H1 (cell line): ENCODE measurements around the gene ABCA2.

ENCODE experiments used
- ATF3 ChIP-seq: IDR thresholded peaks from 2 replicates; pipeline ENCODE4 v1.6.1; 2011; ENCODE audit warnings: low read depth, mild to moderate bottlenecking, low read length; ENCODE audit not compliant: insufficient read depth
- CTCF ChIP-seq, 3 experiments: IDR thresholded peaks; 1 replicate in 2 of 3; 2 replicates in 1 of 3; pipeline versions ENCODE4 v1.5.1 to v1.6.1; 2011; ENCODE audit warnings: low read length in 3 of 3, mild to moderate bottlenecking in 3 of 3, inconsistent platforms in 2 of 3, low read depth in 1 of 3, moderate library complexity in 1 of 3; ENCODE audit not compliant: insufficient read depth in 1 of 3; ENCODE audit errors: control extremely low read depth in 1 of 3
- EP300 ChIP-seq, 2 experiments: IDR thresholded peaks; 1 replicate in 1 of 2; 2 replicates in 1 of 2; pipeline ENCODE4 v1.6.1; 2011 to 2012; ENCODE audit warnings: low read depth in 2 of 2, low read length in 2 of 2, mild to moderate bottlenecking in 2 of 2, borderline replicate concordance in 1 of 2, inconsistent platforms in 1 of 2, moderate library complexity in 1 of 2
- POLR2AphosphoS5 ChIP-seq: IDR thresholded peaks from 2 replicates; pipeline ENCODE4 v1.6.1; 2011; ENCODE audit warnings: low read depth, low read length
- SIN3A ChIP-seq, 2 experiments: IDR thresholded peaks in 1 of 2; conservative IDR thresholded peaks in 1 of 2; 2 replicates each; pipeline ENCODE4 v1.6.1; 2011 to 2012; ENCODE audit warnings: low read length in 2 of 2, improper control_type of control experiment in 1 of 2, low read depth in 1 of 2, mild to moderate bottlenecking in 1 of 2

- TF ChIP-seq POLR2AphosphoS5 (no peak), SIN3A (conservative IDR thresholded peaks at IDR 0.05 in 1 of 2, IDR thresholded peaks at IDR 0.05 in 1 of 2; ENCODE audit: low read depth in 1 of 2, low read length in 2 of 2) (no peak), ATF3 (no peak), EP300 (IDR thresholded peaks at IDR 0.05; ENCODE audit: borderline replicate concordance in 1 of 2, low read depth in 2 of 2, low read length in 2 of 2) (no peak), CTCF (IDR thresholded peaks at IDR 0.05; ENCODE audit: control extremely low read depth in 1 of 3, insufficient read depth in 1 of 3, low read depth in 1 of 3, low read length in 3 of 3) (no peak)
These were observed 54.1 kb downstream of the ABCA2 start for GRCh38 chr9:136973618-136974617.
